ENCODE measurements around the gene STARD4. TPM values are rescaled to one million over a fixed set of nuclear protein-coding genes. Genes with fewer than 3 reads are reported as not detected.
A peak's percentile ranks its signal among the peaks of the same experiment; 100 is the strongest.

The STARD4 gene
- total RNA-seq, 1 donor from 2014 or later: 163 TPM

- peaks cover under 1% of the 10 kb centered on the region for H3K36me3 Mint-ChIP-seq (ENCODE audit: low read depth)
- peaks cover 49% of the 10 kb centered on the region for H3K4me1 Mint-ChIP-seq (ENCODE audit: low read depth)
- H3K4me3 Mint-ChIP-seq: no peak overlapping the region
- no peak for DNase-seq (ENCODE audit: low spot score)
- no peak overlapping the region for H3K27ac Mint-ChIP-seq
- peaks cover 8% of the 10 kb centered on the region for H3K27me3 Mint-ChIP-seq (ENCODE audit: insufficient read depth)
- intact Hi-C loops (cut with micrococcal nuclease): no loop called here
- H3K9me3 Mint-ChIP-seq: peaks cover 1% of the 10 kb centered on the region
Measured at GRCh38 chr5:111548992-111549649, 36.8 kb upstream of the STARD4 start.

- Mint-ChIP-seq H3K4me1 (ENCODE audit: low read depth) (peaks cover 45% of the 10 kb centered on the region), H3K36me3 (ENCODE audit: low read depth) (no peaks in the 10 kb centered on the region), H3K4me3 (no peak overlapping the region), H3K9me3 (no peaks in the 10 kb centered on the region), H3K27me3 (ENCODE audit: insufficient read depth) (peaks cover 10% of the 10 kb centered on the region), H3K27ac (no peak overlapping the region)
- intact Hi-C loops (cut with micrococcal nuclease): no loop called here
- DNase-seq (ENCODE audit: low spot score): no peak
Measured at GRCh38 chr5:111548348-111548950, 36.1 kb upstream of the STARD4 start.

GRCh38 chr5:111545031-111545430 is 32.7 kb upstream of the STARD4 start:
- H3K9me3 Mint-ChIP-seq: no peaks in the 10 kb centered on the region

GRCh38 chr5:111537141-111538024 is 25.0 kb upstream of the STARD4 start:
- Mint-ChIP-seq H3K4me3 (no peak overlapping the region), H3K36me3 (ENCODE audit: low read depth) (peaks cover 2% of the 10 kb centered on the region), H3K27me3 (ENCODE audit: insufficient read depth) (peaks cover 14% of the 10 kb centered on the region), H3K4me1 (ENCODE audit: low read depth) (peaks cover 12% of the 10 kb centered on the region), H3K27ac (no peak overlapping the region), H3K9me3 (peaks cover 9% of the 10 kb centered on the region)
- no peak for DNase-seq (ENCODE audit: low spot score)
- intact Hi-C loops (cut with micrococcal nuclease): no loop called here

More at GRCh38 chr5:111545031-111545430, 32.7 kb upstream of the STARD4 start:
- Mint-ChIP-seq H3K36me3 (ENCODE audit: low read depth) (no peaks in the 10 kb centered on the region), H3K4me3 (no peak overlapping the region), H3K27ac (no peak overlapping the region), H3K27me3 (ENCODE audit: insufficient read depth) (peaks cover 19% of the 10 kb centered on the region), H3K4me1 (ENCODE audit: low read depth) (peaks cover 12% of the 10 kb centered on the region)
- no peak for DNase-seq (ENCODE audit: low spot score)
- intact Hi-C loops (cut with micrococcal nuclease): no loop called here

- H3K9me3 Mint-ChIP-seq: peaks cover 9% of the 10 kb centered on the region
- DNase-seq (ENCODE audit: low spot score): no peak
- H3K36me3 Mint-ChIP-seq (ENCODE audit: low read depth): peaks cover 2% of the 10 kb centered on the region
- peaks cover 5% of the 10 kb centered on the region for H3K27me3 Mint-ChIP-seq (ENCODE audit: insufficient read depth)
- peaks cover 17% of the 10 kb centered on the region for H3K4me1 Mint-ChIP-seq (ENCODE audit: low read depth)
- H3K27ac Mint-ChIP-seq: no peak overlapping the region
- H3K4me3 Mint-ChIP-seq: no peak overlapping the region
- intact Hi-C loops (cut with micrococcal nuclease): no loop called here
Measured at GRCh38 chr5:111535879-111536549, 23.7 kb upstream of the STARD4 start.

- Mint-ChIP-seq H3K9me3 (peaks cover 13% of the 10 kb centered on the region), H3K27me3 (ENCODE audit: insufficient read depth) (no peaks in the 10 kb centered on the region), H3K27ac (no peak overlapping the region), H3K4me1 (ENCODE audit: low read depth) (peaks cover 37% of the 10 kb centered on the region), H3K36me3 (ENCODE audit: low read depth) (peaks cover 4% of the 10 kb centered on the region), H3K4me3 (no peak overlapping the region)
- intact Hi-C loops (cut with micrococcal nuclease): loop anchor here (5.0 kb wide), 3 partner anchors 209 to 1174 kb away; partner anchors contain the start of gene NREP
- no peak for DNase-seq (ENCODE audit: low spot score)
Measured at GRCh38 chr5:111532886-111533582, 20.7 kb upstream of the STARD4 start.

GRCh38 chr5:111530298-111530740 is 18.0 kb upstream of the STARD4 start:
- H3K36me3 Mint-ChIP-seq (ENCODE audit: low read depth): peaks cover 7% of the 10 kb centered on the region
- H3K27me3 Mint-ChIP-seq (ENCODE audit: insufficient read depth): no peaks in the 10 kb centered on the region
- intact Hi-C loops (cut with micrococcal nuclease): loop anchor here (1.0 to 5.0 kb wide), 6 partner anchors 17 to 1177 kb away; partner anchors contain the start of gene NREP
- DNase-seq (ENCODE audit: low spot score): peak; percentile 82
- peak overlapping the region; percentile 89 for H3K27ac Mint-ChIP-seq
- peak overlapping the region; percentile 38 for H3K4me3 Mint-ChIP-seq
- peaks cover 10% of the 10 kb centered on the region for H3K9me3 Mint-ChIP-seq
- peaks cover 33% of the 10 kb centered on the region for H3K4me1 Mint-ChIP-seq (ENCODE audit: low read depth)

- no peak overlapping the region for H3K27ac Mint-ChIP-seq
- DNase-seq (ENCODE audit: low spot score): no peak
- peaks cover 5% of the 10 kb centered on the region for H3K36me3 Mint-ChIP-seq (ENCODE audit: low read depth)
- peaks cover 5% of the 10 kb centered on the region for H3K9me3 Mint-ChIP-seq
- H3K4me3 Mint-ChIP-seq: no peak overlapping the region
- no peaks in the 10 kb centered on the region for H3K27me3 Mint-ChIP-seq (ENCODE audit: insufficient read depth)
- intact Hi-C loops (cut with micrococcal nuclease): no loop called here
- H3K4me1 Mint-ChIP-seq (ENCODE audit: low read depth): peaks cover 36% of the 10 kb centered on the region
Measured at GRCh38 chr5:111528056-111528455, 15.7 kb upstream of the STARD4 start.

- peaks cover 2% of the 10 kb centered on the region for H3K36me3 Mint-ChIP-seq (ENCODE audit: low read depth)
- peaks cover 42% of the 10 kb centered on the region for H3K4me1 Mint-ChIP-seq (ENCODE audit: low read depth)
- intact Hi-C loops (cut with micrococcal nuclease): no loop called here
- DNase-seq (ENCODE audit: low spot score): no peak
- no peak overlapping the region for H3K4me3 Mint-ChIP-seq
- H3K9me3 Mint-ChIP-seq: no peaks in the 10 kb centered on the region
- peaks cover 3% of the 10 kb centered on the region for H3K27me3 Mint-ChIP-seq (ENCODE audit: insufficient read depth)
- H3K27ac Mint-ChIP-seq: no peak overlapping the region
Measured at GRCh38 chr5:111520908-111521307, 8.6 kb upstream of the STARD4 start.

- no peaks in the 10 kb centered on the region for H3K9me3 Mint-ChIP-seq
- peaks cover 3% of the 10 kb centered on the region for H3K36me3 Mint-ChIP-seq (ENCODE audit: low read depth)
- H3K4me1 Mint-ChIP-seq (ENCODE audit: low read depth): peaks cover 45% of the 10 kb centered on the region
- no peak overlapping the region for H3K4me3 Mint-ChIP-seq
- peaks cover 3% of the 10 kb centered on the region for H3K27me3 Mint-ChIP-seq (ENCODE audit: insufficient read depth)
- intact Hi-C loops (cut with micrococcal nuclease): no loop called here
- H3K27ac Mint-ChIP-seq: no peak overlapping the region
- DNase-seq (ENCODE audit: low spot score): no peak
Measured at GRCh38 chr5:111518777-111519176, 6.4 kb upstream of the STARD4 start.

- DNase-seq (ENCODE audit: low spot score): no peak
- Mint-ChIP-seq H3K27ac (no peak overlapping the region), H3K4me1 (ENCODE audit: low read depth) (peaks cover 47% of the 10 kb centered on the region), H3K36me3 (ENCODE audit: low read depth) (peaks cover 3% of the 10 kb centered on the region), H3K27me3 (ENCODE audit: insufficient read depth) (peaks cover 3% of the 10 kb centered on the region), H3K9me3 (no peaks in the 10 kb centered on the region), H3K4me3 (no peak overlapping the region)
- intact Hi-C loops (cut with micrococcal nuclease): no loop called here
Measured at GRCh38 chr5:111517853-111518501, 5.6 kb upstream of the STARD4 start.
